GM19395 (cell line): ENCODE data around the gene PAPPA2.

Experiments
- ATAC-seq: cut with Tn5 transposase; IDR thresholded peaks from one replicate; pipeline ENCODE4 v1.9.1; 2021; ENCODE audit warnings: mild to moderate bottlenecking, moderate library complexity; ENCODE audit not compliant: unreplicated experiment

The PAPPA2 gene

GRCh38 chr1:176682830-176683535 is 220.0 kb downstream of the PAPPA2 start:
- no peak for ATAC-seq

- peak; percentile 96 for ATAC-seq
Observed at GRCh38 chr1:176691251-176692228, 228.6 kb downstream of the PAPPA2 start.

DNA sequence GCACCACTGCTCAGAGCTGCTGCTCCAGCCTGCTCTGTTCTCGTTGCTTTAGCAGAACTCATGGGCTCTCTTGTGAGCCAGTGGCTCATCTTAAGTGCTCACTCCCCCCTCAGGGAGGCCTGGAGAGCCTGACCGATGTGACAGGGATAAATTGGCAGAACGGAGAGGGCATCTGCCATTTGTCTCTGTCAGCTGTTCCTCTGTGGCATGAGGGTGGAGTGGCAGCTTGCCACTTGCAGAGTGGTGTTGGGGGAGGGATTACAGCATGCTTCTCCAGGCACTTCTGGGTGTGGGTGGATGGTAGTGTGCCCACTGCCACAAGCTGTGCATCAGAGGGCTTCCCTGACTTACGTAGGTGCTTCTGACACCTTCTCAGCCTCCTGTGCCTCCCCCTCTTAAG is 229.5 kb downstream of the PAPPA2 start:
- ATAC-seq = no peak

GRCh38 chr1:176692988-176693696 is 230.2 kb downstream of the PAPPA2 start:
- no peak for ATAC-seq

- no peak for ATAC-seq
Observed at GRCh38 chr1:176693697-176694329, 230.8 kb downstream of the PAPPA2 start.

DNA sequence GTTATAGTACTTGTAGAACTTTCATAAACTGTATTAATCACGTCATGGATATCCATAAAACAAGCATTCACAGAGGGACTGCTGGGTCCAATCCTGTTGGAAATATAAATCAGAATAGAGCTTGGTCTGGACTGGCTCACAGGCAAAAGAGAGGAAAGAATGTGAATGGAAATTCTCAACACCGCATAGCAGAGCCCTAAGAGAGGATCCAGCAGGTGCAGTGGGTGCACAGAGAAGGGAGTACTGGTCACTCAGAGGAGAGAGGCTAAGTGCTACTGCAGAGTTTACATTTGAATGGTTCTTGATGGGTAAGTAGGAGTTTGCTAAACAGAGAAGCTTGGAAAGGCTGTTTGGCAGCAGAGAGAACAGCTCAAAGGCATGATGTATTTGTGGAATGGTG is 231.7 kb downstream of the PAPPA2 start:
- no peak for ATAC-seq

DNA sequence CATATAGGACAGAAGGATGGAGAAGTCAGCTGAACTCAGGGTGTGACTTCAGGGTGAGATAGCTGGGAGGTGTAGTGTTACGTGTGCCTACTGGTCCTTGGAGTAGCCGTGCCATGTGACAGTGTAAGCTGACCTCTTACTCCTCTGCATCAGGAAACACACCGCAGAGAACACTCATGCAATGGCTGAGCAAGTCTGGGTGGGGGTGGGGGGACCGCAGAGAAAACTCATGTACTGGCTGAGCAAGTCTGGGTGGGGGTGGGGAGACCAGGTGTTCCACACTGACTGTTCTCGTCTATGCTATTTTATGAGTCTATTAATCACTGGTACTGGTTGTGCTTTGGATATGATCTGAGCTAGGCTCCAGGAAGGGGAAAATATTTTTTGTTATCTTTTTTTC is 233.1 kb downstream of the PAPPA2 start:
- ATAC-seq = no peak

GRCh38 chr1:176696689-176697088 is 233.7 kb downstream of the PAPPA2 start:
- ATAC-seq = no peak

- ATAC-seq = no peak
Observed at GRCh38 chr1:176699821-176700220, 236.8 kb downstream of the PAPPA2 start.

- no peak for ATAC-seq
Observed at GRCh38 chr1:176701151-176701866, 238.3 kb downstream of the PAPPA2 start.

GRCh38 chr1:176702901-176703300 is 239.9 kb downstream of the PAPPA2 start:
- ATAC-seq = no peak

DNA sequence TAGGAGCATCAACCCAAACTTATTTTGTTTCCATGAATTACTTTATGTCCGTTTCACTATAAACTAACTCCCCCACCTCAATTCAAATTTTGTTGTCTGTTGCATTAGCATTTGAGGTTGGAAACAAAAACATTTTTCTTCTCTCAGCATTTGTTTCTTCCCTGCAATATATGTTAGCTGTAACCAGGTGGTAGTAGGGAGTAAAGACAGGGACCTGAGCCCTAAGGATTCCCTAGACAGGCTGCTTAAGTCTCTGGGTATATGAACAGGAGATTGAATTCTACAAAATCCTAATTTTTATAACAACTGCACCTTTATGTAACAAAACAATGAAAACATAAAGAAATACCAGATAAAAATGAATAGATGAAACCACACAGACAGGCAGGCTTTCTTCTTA is 242.6 kb downstream of the PAPPA2 start:
- ATAC-seq = no peak

DNA sequence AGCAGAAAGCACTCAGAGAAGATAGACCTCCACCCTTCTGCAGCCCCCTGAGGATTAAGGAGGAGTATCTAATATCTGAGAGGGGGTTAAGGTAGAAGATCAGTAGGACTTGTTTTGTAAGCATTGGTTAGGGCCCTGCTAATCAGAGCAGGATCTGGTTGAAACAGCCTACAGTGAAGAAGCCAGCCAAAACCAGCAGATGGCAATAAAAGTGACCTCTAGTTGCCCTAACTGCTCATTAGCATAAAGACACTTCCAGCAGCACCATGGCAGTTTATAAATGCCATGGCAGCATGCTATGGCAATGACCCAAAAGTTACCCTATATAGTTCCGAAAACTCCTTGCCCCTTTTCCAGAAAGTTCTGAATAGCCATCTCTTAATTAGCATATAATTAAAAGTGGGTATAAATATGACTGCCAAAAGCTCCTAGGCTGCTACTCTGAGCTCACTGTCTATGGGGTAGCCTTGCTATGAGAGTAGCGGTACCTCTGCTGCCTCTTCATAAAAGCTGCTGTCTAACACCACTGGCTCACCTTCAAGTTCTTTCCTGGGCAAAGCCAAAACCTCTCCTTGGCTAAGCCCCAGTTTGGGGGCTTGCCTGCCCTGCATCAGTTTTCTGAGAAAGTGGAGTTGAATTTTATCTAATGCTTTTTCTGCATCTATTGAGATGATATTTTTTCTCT is 254.2 kb downstream of the PAPPA2 start:
- ATAC-seq = no peak

- no peak for ATAC-seq
Observed at GRCh38 chr1:176719447-176719846, 256.5 kb downstream of the PAPPA2 start.

DNA sequence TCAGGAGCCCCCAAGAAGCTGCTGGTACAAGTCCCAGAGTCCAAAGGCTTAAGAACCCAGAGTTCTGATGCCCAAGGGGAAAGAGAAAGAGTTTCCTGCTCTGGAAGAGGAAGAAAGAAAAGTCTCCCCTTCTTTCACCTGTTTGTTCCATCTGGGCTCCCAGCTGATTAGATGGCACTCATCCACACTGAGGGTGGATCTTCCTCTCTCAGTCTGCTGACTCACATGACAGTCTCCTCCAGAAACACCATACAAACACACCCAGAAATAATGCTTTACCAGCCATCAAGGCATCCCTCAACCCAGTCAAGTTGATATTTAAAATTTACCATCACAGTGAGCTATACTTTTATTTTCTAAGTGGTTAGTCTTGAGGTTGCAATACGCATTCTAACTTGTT is 257.9 kb downstream of the PAPPA2 start:
- no peak for ATAC-seq

- ATAC-seq = no peak
Observed at GRCh38 chr1:176733661-176734060, 270.7 kb downstream of the PAPPA2 start.

DNA sequence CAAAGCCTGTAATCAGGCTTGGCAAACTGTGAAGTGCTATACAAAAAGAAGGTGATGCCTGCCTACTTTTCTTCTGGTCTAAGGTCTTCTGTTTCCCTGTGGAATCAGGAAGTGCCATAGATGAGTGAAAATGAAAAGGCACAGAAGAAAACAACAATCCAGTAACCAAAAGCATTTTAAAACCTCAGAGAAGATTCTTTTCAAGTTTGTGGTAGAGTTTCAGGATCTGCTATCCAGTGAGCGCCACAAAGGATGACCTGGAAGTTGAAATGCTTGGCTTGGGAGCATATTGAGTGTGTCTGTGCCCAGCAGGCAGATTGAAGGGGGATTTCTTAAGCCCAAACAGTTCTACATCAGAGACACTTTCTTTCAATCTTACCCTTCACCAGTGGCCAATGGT is 272.2 kb downstream of the PAPPA2 start:
- no peak for ATAC-seq

DNA sequence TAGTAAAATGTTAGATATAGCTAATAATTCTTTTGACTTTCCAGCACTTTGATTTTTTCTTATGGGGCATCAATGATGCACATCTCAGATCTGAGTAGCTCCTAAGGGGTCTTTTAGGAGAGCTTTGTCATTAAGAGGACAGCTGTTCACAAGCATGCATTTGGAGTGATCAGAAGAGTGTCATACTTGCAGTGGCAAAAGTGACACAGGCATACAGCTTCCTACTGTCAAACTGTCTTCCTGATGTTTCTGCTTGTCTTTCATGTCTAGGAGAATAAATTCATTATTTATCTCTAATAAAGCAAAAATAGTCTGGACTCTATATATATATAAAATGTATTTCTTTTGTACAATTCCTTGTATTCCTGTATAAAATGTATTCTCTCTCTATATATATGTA is 273.0 kb downstream of the PAPPA2 start:
- no peak for ATAC-seq

- no peak for ATAC-seq
Observed at GRCh38 chr1:176741181-176741580, 278.2 kb downstream of the PAPPA2 start.

GRCh38 chr1:176742322-176742721 is 279.3 kb downstream of the PAPPA2 start:
- ATAC-seq = no peak
